B cell (primary cell): ENCODE data around the gene LRRC4C. TPM values are rescaled to one million over a fixed set of nuclear protein-coding genes. Genes with fewer than 3 reads are reported as not detected.

Experiments
- ATAC-seq: fragments of 200-7000 bp; cut with Tn5 transposase; one replicate; pipeline ENCODE4 v1.10.0; 2021; ENCODE audit warnings: low read depth, mild to moderate bottlenecking, moderate number of reproducible peaks, moderate library complexity
- CTCF ChIA-PET: fragments of 350-600 bp; sonication (Branson Sonifier 250); formaldehyde crosslinking; loops from one replicate; lab custom pipeline; 2021; ENCODE audit warnings: antibody characterized with exemption, inconsistent platforms; lab: Charles Lee
- POLR2A ChIA-PET: fragments of 350-600 bp; sonication (Branson Sonifier 250); formaldehyde crosslinking; loops from one replicate; lab custom pipeline; 2021; ENCODE audit warnings: antibody characterized with exemption; lab: Charles Lee
- DNase-seq: peaks from one replicate; pipeline ENCODE4 v3.0.0; 2013
- H2AFZ ChIP-seq: 2 replicates; pipeline ENCODE4 v1.6.1; 2012; ENCODE audit warnings: mild to moderate bottlenecking, low read depth, low read length; ENCODE audit not compliant: insufficient read depth, poor library complexity, severe bottlenecking
- H3K27ac ChIP-seq, 2 donors: 1 replicate in 1 of 2; 2 replicates in 1 of 2; pipeline ENCODE4 v1.5.1; 2012 to 2013; ENCODE audit warnings: low read length in 2 of 2, mild to moderate bottlenecking in 2 of 2, moderate library complexity in 1 of 2
- H3K27me3 ChIP-seq, 4 experiments: fragments of 200-600 bp in 1 of 4; sonication (generic) in 1 of 4; replicated peaks in 1 of 4; 1 replicate in 2 of 4; 2 replicates in 2 of 4; pipeline versions ENCODE4 v1.6.1 to v1.7.0; 2013 to 2016; ENCODE audit warnings: low read length in 3 of 4, mild to moderate bottlenecking in 2 of 4, mixed read lengths in 1 of 4, moderate library complexity in 1 of 4; ENCODE audit not compliant: insufficient read depth in 4 of 4, control insufficient read depth in 3 of 4; ENCODE audit errors: control extremely low read depth in 1 of 4
- H3K36me3 ChIP-seq, 2 experiments: replicated peaks in 1 of 2; 1 replicate in 1 of 2; 2 replicates in 1 of 2; pipeline versions ENCODE4 v1.6.1 to v1.7.1; 2013; ENCODE audit warnings: low read length in 1 of 2; ENCODE audit not compliant: insufficient read depth in 2 of 2, control insufficient read depth in 1 of 2; ENCODE audit errors: control extremely low read depth in 1 of 2, extremely low read depth in 1 of 2
- H3K4me1 ChIP-seq, 2 donors: fragments of 200-600 bp in 1 of 2; sonication (generic) in 1 of 2; 1 replicate in 1 of 2; 2 replicates in 1 of 2; pipeline versions ENCODE4 v1.5.1 to v1.6.1; 2013 to 2017; ENCODE audit warnings: low read length in 2 of 2; ENCODE audit not compliant: control insufficient read depth in 2 of 2, insufficient read depth in 2 of 2
- H3K4me2 ChIP-seq: replicated peaks from 2 replicates; pipeline ENCODE3; 2012; ENCODE audit warnings: mild to moderate bottlenecking, low read depth, low read length; ENCODE audit not compliant: poor library complexity, severe bottlenecking
- H3K4me3 ChIP-seq, 5 experiments: fragments of 200-600 bp in 1 of 5; sonication (generic) in 1 of 5; 1 replicate in 3 of 5; 2 replicates in 2 of 5; pipeline versions ENCODE4 v1.5.1 to v1.7.0; 2011 to 2016; ENCODE audit warnings: low read length in 4 of 5, mild to moderate bottlenecking in 4 of 5, low read depth in 2 of 5, control low read depth in 1 of 5, moderate library complexity in 1 of 5; ENCODE audit not compliant: insufficient read depth in 1 of 5; ENCODE audit errors: control extremely low read depth in 1 of 5, extremely low read depth in 1 of 5
- H3K79me2 ChIP-seq: fragments of 200-600 bp; sonication (generic); one replicate; pipeline ENCODE4 v1.6.0; 2016; ENCODE audit warnings: low read length; ENCODE audit not compliant: control insufficient read depth, insufficient read depth
- H3K9ac ChIP-seq: fragments of 200-600 bp; sonication (generic); 2 replicates; pipeline ENCODE4 v1.6.1; 2017; ENCODE audit warnings: mild to moderate bottlenecking, low read length, moderate library complexity
- H3K9me3 ChIP-seq, 3 donors: one replicate each; pipeline versions ENCODE4 v1.6.1 to v1.7.1; 2013; ENCODE audit warnings: low read length in 2 of 3; ENCODE audit not compliant: control insufficient read depth in 2 of 3, insufficient read depth in 1 of 3; ENCODE audit errors: control extremely low read depth in 1 of 3
- H4K20me1 ChIP-seq: 2 replicates; pipeline ENCODE4 v1.6.0; 2012; ENCODE audit warnings: mild to moderate bottlenecking, low read length; ENCODE audit not compliant: insufficient read depth, control insufficient read depth, poor library complexity, severe bottlenecking
- H3K27ac Mint-ChIP-seq: one replicate; pipeline ENCODE4 v1.8.0; 2021; ENCODE audit warnings: mixed read lengths
- H3K27me3 Mint-ChIP-seq: one replicate; pipeline ENCODE4 v1.8.0; 2021; ENCODE audit warnings: mixed read lengths
- H3K4me1 Mint-ChIP-seq: one replicate; pipeline ENCODE4 v1.8.0; 2021; ENCODE audit warnings: mixed read lengths
- H3K4me3 Mint-ChIP-seq: one replicate; pipeline ENCODE4 v1.8.0; 2021; ENCODE audit warnings: mixed read lengths
- H3K9me3 Mint-ChIP-seq: one replicate; pipeline ENCODE4 v1.8.0; 2022; ENCODE audit warnings: mixed read lengths; ENCODE audit not compliant: insufficient read depth
- CTCF ChIP-seq: fragments of 200-600 bp; IDR thresholded peaks from one replicate; pipeline ENCODE4 v1.8.0; 2022; ENCODE audit warnings: antibody characterized with exemption, mild to moderate bottlenecking
- EZH2 ChIP-seq: IDR thresholded peaks from 2 replicates; pipeline ENCODE4 v1.6.1; 2012; ENCODE audit warnings: borderline replicate concordance, low read depth, mild to moderate bottlenecking, moderate library complexity, low read length; ENCODE audit not compliant: insufficient read depth, poor library complexity, severe bottlenecking
- WGBS: methylation state at CpG from one replicate; pipeline ENCODE4 v1.1.5; 2013; ENCODE audit warnings: missing lambda C conversion rate; ENCODE audit not compliant: insufficient coverage; 5-methylcytosine and 5-hydroxymethylcytosine counted together
- intact Hi-C: fragments of 100-400 bp; cut with micrococcal nuclease; formaldehyde crosslinking; loops from one replicate; pipeline ENCODE4 v1.10.0; 2022
- polyA plus RNA-seq: library from polyadenylated mRNA; depleted of rRNA; stranded (reverse); fragments of >200 nt; gene quantifications from 2 replicates; pipeline ENCODE4 v1.2.3, GENCODE V29; 2012
- total RNA-seq, 2 donors: library from RNA; stranded (reverse); fragments of 120-200 nt in 1 of 2; gene quantifications; 1 replicate in 1 of 2; 2 replicates in 1 of 2; pipeline versions ENCODE4 v1.2.3 to v1.2.4, GENCODE V29; 2013 to 2022

LRRC4C gene
- total and polyA plus RNA-seq, 2 donors (not counting 1 experiment from before 2014, with no cell fraction given) = 0.57 TPM; not detected in 1

GRCh38 chr11:41497974-41498373 lies 38.5 kb upstream of the LRRC4C start:
- Histone ChIP-seq H3K4me2 (no peak overlapping the region), H3K27me3 (no peaks in the 10 kb centered on the region), H3K9me3 (no peaks in the 10 kb centered on the region), H3K79me2 (no peaks in the 10 kb centered on the region), H3K4me3 (no peak overlapping the region), H3K27ac (no peak overlapping the region), H3K9ac (no peak overlapping the region), H3K36me3 (no peaks in the 10 kb centered on the region), H4K20me1 (no peaks in the 10 kb centered on the region), H3K4me1 (no peaks in the 10 kb centered on the region), H2AFZ (no peak overlapping the region)
- DNase-seq (no peak), ATAC-seq (no peak)
- H3K9me3 Mint-ChIP-seq = no peaks in the 10 kb centered on the region
- no peak overlapping the region for H3K27ac Mint-ChIP-seq
- no peak for TF ChIP-seq EZH2
- TF ChIP-seq CTCF = no peak
- WGBS = 0% methylated on average over 1 of the region's 2 CpGs
- intact Hi-C loops = no loop called here
- H3K4me3 Mint-ChIP-seq = no peak overlapping the region
- CTCF ChIA-PET = no interaction called here
- no peaks in the 10 kb centered on the region for H3K4me1 Mint-ChIP-seq
- POLR2A ChIA-PET = no interaction called here
- no peaks in the 10 kb centered on the region for H3K27me3 Mint-ChIP-seq

- POLR2A ChIA-PET = no interaction called here
- ATAC-seq = no peak
- H3K4me1 Mint-ChIP-seq = no peaks in the 10 kb centered on the region
Measured at GRCh38 chr11:41494716-41495115, 35.3 kb upstream of the LRRC4C start.

More at GRCh38 chr11:41494716-41495115, 35.3 kb upstream of the LRRC4C start:
- Histone ChIP-seq H3K27me3 (no peaks in the 10 kb centered on the region), H2AFZ (no peak overlapping the region), H3K4me3 (no peak overlapping the region), H3K36me3 (no peaks in the 10 kb centered on the region), H3K27ac (no peak overlapping the region), H3K9me3 (no peaks in the 10 kb centered on the region), H4K20me1 (no peaks in the 10 kb centered on the region), H3K4me2 (no peak overlapping the region), H3K4me1 (no peaks in the 10 kb centered on the region), H3K79me2 (no peaks in the 10 kb centered on the region), H3K9ac (no peak overlapping the region)
- no peak overlapping the region for H3K27ac Mint-ChIP-seq
- TF ChIP-seq EZH2 = no peak
- TF ChIP-seq CTCF = no peak
- no peak for DNase-seq
- intact Hi-C loops = no loop called here
- no peaks in the 10 kb centered on the region for H3K9me3 Mint-ChIP-seq
- no peak overlapping the region for H3K4me3 Mint-ChIP-seq
- WGBS = no CpG with 5 or more reads among the region's 1 CpG
- CTCF ChIA-PET = no interaction called here
- no peaks in the 10 kb centered on the region for H3K27me3 Mint-ChIP-seq
